GM18498 (cell line): Measurements from ENCODE around the gene PARD3.
"Not testable (repeated sequence)": the region's sequence is repeated elsewhere in the genome, so short reads cannot be mapped to it uniquely, and the experiment has no call there.

Source experiments
- ATAC-seq: cut with Tn5 transposase; IDR thresholded peaks from one replicate; pipeline ENCODE4 v1.9.1; 2021; ENCODE audit warnings: mild to moderate bottlenecking, moderate library complexity; ENCODE audit not compliant: unreplicated experiment

PARD3 gene

GRCh38 chr10:34815185-34816084, at the start of gene PARD3:
PARD3 (minus strand) TSS chr10:34815296; CDS start chr10:34814995, 301 bp downstream.
- ATAC-seq, result peak; percentile 39

- no peak for ATAC-seq
These were observed 49.3 kb upstream of the PARD3 start for GRCh38 chr10:34864149-34865067.

DNA sequence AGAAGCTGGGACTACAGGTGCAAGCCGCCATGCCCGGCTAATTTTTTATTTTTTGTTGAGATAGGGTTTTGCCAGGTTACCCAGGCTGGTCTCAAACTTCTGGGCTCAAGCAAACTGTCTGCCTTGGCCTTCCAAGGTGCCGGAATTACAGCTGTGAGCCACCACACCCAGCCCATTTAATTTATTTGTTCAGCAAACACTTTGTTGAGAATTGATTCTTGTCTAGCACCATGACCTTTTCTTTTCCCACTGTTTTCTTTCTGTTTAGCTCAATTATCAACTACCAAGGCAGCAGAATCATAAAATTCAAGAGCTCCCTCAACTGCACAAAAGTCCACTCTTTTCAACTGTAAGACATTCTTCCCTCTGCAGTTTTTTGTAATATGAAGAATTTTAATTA, 47.8 kb upstream of the PARD3 start:
- ATAC-seq, result no peak

GRCh38 chr10:34861293-34862021, 46.4 kb upstream of the PARD3 start:
- ATAC-seq, result no peak

DNA sequence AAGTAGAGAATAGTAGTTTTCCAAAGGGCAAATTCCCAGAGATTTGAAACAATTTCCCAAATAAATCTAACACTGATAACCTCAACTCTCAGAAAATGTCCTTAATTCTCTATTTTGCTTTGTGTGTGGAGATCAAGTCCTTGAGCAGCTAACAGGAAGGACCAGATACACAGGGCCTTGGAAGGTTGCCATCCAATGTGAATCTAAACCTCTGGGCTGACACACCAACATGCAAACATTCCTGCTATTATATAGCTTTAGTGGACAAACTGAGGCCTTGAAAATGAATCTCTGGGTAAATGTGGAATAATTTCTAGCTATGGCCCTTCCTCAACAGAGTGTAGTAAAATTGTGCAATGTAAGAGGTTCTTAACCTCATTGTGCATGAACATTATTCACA, 44.1 kb upstream of the PARD3 start:
- no peak for ATAC-seq

DNA sequence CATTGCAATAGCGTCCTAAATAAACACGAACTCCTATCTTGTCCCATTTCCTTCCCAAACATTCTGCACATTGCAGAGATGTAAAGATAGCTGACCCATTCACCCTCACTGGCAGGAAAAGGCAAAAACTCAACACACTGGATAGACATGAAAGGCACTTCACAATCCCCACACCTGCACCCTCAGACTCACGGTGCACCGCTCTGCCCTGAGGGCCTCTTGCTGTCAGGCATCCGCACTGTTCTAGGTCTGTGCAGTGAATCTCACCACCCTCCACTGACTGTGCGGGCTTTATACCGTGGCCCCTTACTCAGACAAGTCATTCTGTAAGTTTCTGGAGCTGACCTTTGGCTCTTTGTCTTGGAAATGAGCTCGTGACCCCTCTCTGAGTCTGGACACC, 42.9 kb upstream of the PARD3 start:
- ATAC-seq, result no peak

DNA sequence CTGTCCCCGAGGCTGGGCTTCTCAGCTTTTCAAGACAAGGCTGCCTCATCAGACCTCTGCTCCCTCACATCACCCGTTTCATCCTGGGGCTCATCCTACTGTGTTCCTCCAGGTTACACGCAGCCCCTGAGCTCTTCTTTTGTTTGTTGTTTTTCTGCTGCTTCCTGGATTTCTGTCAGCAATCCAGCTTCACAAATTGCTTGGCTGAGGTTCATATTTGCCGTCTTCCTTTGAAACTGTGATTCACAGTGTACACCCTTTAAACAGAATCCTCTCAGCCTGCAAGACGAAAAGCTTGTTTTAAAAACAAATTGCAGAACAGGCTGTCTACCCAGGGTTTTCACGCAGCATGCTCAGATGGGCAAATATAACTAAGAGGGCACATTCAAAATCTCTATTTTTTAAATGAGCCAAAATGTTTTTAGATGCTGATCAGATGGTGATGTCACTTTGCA, 39.1 kb upstream of the PARD3 start:
- no peak for ATAC-seq

DNA sequence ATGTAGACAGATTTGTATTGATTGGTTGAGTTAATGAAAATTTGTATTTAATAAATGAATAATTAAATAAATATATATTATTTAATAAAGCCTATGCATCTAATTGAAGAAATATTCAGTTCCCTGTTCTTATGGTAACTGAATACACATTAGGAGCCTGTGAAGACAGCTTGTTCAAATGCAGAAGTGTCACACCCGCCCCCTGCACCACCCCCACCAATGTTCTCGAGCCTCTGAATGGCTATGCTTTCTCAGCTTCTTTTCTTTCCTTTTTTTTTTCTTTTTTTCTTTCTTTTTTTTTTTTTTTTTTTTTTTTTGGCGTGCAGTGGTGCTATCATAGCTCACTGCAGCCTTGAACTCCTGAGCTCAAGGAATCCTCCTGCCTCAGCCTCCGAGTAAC, 38.3 kb upstream of the PARD3 start:
- no peak for ATAC-seq

- ATAC-seq, result no peak
These were observed 35.5 kb upstream of the PARD3 start for GRCh38 chr10:34850558-34850957.

DNA sequence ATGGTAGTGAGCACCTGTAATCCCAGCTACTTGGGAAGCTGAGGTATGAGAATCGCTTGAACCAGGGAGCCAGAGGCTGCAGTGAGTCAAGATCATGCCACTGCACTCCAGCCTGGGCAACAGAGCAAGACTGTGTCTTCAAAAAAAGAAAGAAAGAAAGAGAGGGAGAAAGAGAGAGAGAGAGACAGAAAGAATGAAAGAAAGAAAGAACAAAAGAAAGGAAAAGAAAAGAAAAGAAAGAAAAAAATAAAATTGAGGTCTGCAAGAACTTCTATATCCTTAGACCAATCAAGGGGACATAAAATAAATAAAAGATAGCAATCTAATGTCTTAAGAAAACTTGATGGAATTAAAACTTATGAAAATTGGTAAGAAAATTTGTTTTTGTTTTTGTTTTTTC, 34.9 kb upstream of the PARD3 start:
- ATAC-seq, result no peak

GRCh38 chr10:34845070-34845469, 30.0 kb upstream of the PARD3 start:
- ATAC-seq, result no peak

- no peak for ATAC-seq
These were observed 29.4 kb upstream of the PARD3 start for GRCh38 chr10:34844448-34844847.

DNA sequence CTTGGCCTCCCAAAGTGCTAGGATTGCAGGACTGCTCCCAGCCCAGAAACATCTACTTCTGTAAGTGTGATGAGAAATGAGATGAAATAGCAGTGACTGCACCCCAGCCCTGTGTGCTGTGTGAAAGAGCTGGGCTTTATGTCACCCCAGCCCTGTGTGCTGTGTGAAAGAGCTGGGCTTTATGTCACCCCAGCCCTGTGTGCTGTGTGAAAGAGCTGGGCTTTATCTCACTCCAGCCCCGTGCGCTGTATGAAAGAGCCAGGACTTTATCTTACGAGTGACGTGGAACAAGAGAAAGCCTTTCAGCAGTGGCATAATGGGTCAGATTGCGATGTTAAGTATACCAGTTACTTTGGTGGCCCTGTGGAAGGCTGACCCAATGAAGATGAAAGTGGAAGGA, 28.4 kb upstream of the PARD3 start:
- not testable (repeated sequence) for ATAC-seq

DNA sequence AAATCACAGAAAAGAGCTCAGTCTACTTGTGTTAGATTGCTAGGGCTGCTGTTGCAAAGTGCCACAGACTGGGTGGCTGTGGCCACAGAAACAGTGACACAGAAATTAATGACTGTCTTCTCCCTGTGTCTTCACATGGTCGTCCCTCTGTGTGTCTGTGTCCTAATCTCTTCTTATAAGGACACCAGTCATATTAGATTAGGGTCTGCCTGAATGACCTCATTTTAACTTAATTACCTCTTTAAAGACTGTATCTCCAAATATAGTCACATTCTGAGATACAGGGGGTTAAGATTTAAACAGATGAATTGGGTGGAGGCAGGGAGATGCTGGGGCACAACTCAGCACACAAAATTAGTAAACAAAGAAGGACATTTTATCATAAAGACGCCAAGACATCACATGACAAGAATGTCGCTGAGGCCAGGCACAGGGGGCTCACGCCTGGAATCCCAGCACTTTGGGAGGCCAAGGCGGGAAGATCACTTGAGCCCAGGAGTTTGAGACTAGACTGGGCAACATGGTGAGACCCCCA, 23.3 kb upstream of the PARD3 start:
- ATAC-seq, result no peak

- no peak for ATAC-seq
These were observed 20.9 kb upstream of the PARD3 start for GRCh38 chr10:34835908-34836508.

- no peak for ATAC-seq
These were observed 19.2 kb upstream of the PARD3 start for GRCh38 chr10:34834274-34834673.

DNA sequence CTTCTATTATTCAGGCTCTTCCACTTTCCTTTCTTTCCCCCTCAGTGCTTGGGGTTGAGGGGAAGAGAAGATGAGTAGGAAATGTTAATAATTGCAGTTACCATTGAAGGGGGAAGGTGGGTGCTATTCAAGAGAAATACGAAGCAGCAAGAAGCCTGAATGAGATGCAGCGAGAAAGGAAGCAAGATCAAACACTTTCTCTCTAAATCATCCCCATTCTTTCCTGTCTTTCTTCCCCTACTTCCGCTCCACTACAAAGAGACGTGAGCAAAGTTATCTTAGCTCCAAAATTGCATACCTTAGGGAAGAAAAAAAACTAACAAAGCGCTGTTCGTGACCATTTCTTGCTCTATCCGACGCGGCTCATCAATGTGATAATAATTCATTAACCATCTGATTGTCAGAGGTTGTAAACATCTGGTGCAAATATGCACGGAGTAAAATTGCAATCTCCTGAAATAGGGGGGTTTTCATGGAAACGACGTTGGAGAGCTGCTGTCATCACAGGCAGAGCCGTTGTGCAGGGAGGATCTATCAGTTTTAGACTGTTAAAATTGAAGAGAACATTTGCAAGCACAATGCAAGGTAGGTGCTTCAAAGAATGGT, 15.2 kb upstream of the PARD3 start:
- no peak for ATAC-seq

DNA sequence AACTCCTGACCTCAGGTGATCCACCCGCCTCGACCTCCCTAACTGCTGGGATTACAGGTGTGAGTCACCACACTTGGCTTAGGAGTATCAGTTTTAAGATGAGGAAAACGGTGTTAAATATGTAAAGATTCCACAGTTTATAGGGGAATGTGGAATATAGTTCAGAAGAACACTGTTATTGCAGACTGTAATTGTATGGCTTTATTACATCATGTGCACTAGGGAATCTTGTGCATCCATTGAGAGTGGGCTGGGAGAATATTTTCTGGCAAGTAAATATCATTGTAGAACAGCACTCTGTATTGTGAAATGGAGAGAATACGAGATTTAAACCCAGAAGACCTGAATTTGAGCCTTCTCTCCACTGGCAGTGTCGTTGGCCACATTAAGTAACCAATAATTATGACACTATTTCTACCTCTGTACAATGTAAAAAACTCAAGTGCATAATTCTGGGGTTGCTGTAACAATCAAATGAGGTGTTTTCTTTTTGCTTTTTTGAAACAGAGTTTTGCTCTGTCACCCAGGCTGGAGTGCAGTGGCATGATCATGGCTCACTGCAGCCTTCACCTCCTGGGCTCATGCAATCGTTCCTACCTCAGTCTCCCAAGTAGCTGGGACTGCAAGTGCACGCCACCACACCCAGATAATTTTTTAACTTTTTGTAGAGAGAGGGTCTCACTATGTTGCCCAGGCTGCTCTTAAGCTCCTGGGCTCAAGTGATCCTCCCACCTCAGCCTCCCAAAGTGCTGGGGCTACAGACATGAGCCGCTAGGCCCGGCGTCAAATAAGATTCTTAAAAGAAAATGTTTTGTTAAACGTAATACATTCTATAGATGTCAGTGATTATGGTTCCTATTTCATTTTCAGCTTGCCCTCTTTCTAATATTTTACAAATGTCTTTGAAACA, 12.0 kb upstream of the PARD3 start:
- no peak for ATAC-seq

DNA sequence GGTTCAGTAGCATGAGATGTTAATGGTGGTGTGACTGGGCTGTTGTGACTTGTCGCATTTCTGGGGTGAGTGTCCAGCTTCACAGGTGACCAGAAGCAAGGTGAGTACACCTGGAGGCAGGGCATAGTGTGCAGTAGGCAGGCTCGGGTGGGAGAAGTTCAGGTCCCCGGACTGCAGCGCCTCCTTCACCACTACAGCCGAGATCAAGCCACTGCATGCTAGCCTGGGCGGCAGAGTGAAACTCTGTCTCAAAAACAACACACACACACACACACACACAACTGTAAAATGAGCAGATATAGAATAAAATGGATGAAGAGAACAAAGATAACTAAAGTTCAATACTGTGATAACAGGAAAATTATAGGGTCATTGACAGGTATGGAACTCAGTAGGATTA, 11.1 kb upstream of the PARD3 start:
- no peak for ATAC-seq
